H9 (cell line): ENCODE measurements around the gene CLCNKA. TPM values are rescaled to one million over a fixed set of nuclear protein-coding genes. Genes with fewer than 3 reads are reported as not detected.

Source experiments
- DNase-seq: peaks from one replicate; pipeline ENCODE4 v3.0.0-alpha.2; 2017
- H2AFZ ChIP-seq: one replicate; pipeline ENCODE4 v1.6.1; 2013; ENCODE audit warnings: mild to moderate bottlenecking, low read length, control low read depth, moderate library complexity
- H2AK5ac ChIP-seq: 2 replicates; pipeline ENCODE4 v1.6.1; 2013; ENCODE audit warnings: low read length, control low read depth, mixed read lengths; ENCODE audit not compliant: insufficient read length
- H2BK120ac ChIP-seq: one replicate; pipeline ENCODE4 v1.6.1; 2013; ENCODE audit warnings: low read depth, mild to moderate bottlenecking, low read length, control low read depth, inconsistent platforms; ENCODE audit not compliant: poor library complexity, severe bottlenecking
- H2BK12ac ChIP-seq: 2 replicates; pipeline ENCODE4 v1.6.1; 2013; ENCODE audit warnings: low read length, control low read depth, mixed read lengths, low read depth; ENCODE audit not compliant: insufficient read length
- H2BK15ac ChIP-seq: 2 replicates; pipeline ENCODE4 v1.6.1; 2013; ENCODE audit warnings: low read depth, low read length, control low read depth
- H2BK20ac ChIP-seq: one replicate; pipeline ENCODE4 v1.6.1; 2013; ENCODE audit warnings: low read depth, mild to moderate bottlenecking, low read length, control low read depth, inconsistent platforms; ENCODE audit not compliant: poor library complexity, severe bottlenecking
- H2BK5ac ChIP-seq: 2 replicates; pipeline ENCODE4 v1.6.1; 2013; ENCODE audit warnings: low read length, control low read depth, mixed read lengths; ENCODE audit not compliant: insufficient read length
- H3K14ac ChIP-seq: 2 replicates; pipeline ENCODE4 v1.6.1; 2013; ENCODE audit warnings: low read length, control low read depth; ENCODE audit not compliant: insufficient read depth
- H3K18ac ChIP-seq: 2 replicates; pipeline ENCODE4 v1.6.1; 2013; ENCODE audit warnings: low read depth, mild to moderate bottlenecking, mixed read lengths, low read length, control low read depth; ENCODE audit not compliant: insufficient read length
- H3K23ac ChIP-seq: 2 replicates; pipeline ENCODE4 v1.6.1; 2013; ENCODE audit warnings: low read length, control low read depth, mixed read lengths, low read depth; ENCODE audit not compliant: insufficient read length
- H3K23me2 ChIP-seq: 2 replicates; pipeline ENCODE4 v1.6.1; 2013; ENCODE audit warnings: low read depth, mild to moderate bottlenecking, mixed read lengths, low read length, control low read depth; ENCODE audit not compliant: insufficient read length, poor library complexity, severe bottlenecking
- H3K27ac ChIP-seq: 2 replicates; pipeline ENCODE4 v1.5.1; 2013; ENCODE audit warnings: low read length, control low read depth, mixed read lengths, low read depth; ENCODE audit not compliant: insufficient read length
- H3K27me3 ChIP-seq: 2 replicates; pipeline ENCODE4 v1.6.1; 2013; ENCODE audit warnings: low read length, control low read depth, inconsistent platforms; ENCODE audit not compliant: insufficient read depth
- H3K4ac ChIP-seq: 2 replicates; pipeline ENCODE4 v1.6.1; 2013; ENCODE audit warnings: low read depth, mild to moderate bottlenecking, control low read depth, inconsistent platforms, low read length, moderate library complexity
- H3K4me1 ChIP-seq: 2 replicates; pipeline ENCODE4 v1.6.1; 2013; ENCODE audit warnings: low read length, control low read depth, inconsistent platforms; ENCODE audit not compliant: insufficient read depth
- H3K4me2 ChIP-seq: 2 replicates; pipeline ENCODE4 v1.6.1; 2013; ENCODE audit warnings: low read length, control low read depth, mixed read lengths; ENCODE audit not compliant: insufficient read length, insufficient read depth
- H3K56ac ChIP-seq: 2 replicates; pipeline ENCODE4 v1.6.1; 2013; ENCODE audit warnings: low read depth, mild to moderate bottlenecking, mixed read lengths, low read length, control low read depth; ENCODE audit not compliant: insufficient read length
- H3K79me1 ChIP-seq: 2 replicates; pipeline ENCODE4 v1.6.1; 2013; ENCODE audit warnings: low read depth, mild to moderate bottlenecking, moderate library complexity, low read length, control low read depth, inconsistent platforms; ENCODE audit not compliant: insufficient read depth, poor library complexity, severe bottlenecking
- H3K79me2 ChIP-seq: 2 replicates; pipeline ENCODE4 v1.6.1; 2013; ENCODE audit warnings: low read length, control low read depth, inconsistent platforms; ENCODE audit not compliant: insufficient read depth
- H3K9ac ChIP-seq: 2 replicates; pipeline ENCODE4 v1.6.1; 2013; ENCODE audit warnings: low read length, control low read depth, mixed read lengths; ENCODE audit not compliant: insufficient read length; ENCODE audit errors: extremely low read depth
- H3K9me3 ChIP-seq: one replicate; pipeline ENCODE4 v1.6.1; 2013; ENCODE audit warnings: low read depth, low read length, inconsistent platforms; ENCODE audit not compliant: control insufficient read depth
- H3T11ph ChIP-seq: one replicate; pipeline ENCODE4 v1.6.1; 2013; ENCODE audit warnings: mild to moderate bottlenecking, low read length, control low read depth, inconsistent platforms
- H4K20me1 ChIP-seq: one replicate; pipeline ENCODE4 v1.6.1; 2013; ENCODE audit not compliant: control insufficient read depth, insufficient read length, insufficient read depth
- H4K5ac ChIP-seq: 2 replicates; pipeline ENCODE4 v1.6.1; 2013; ENCODE audit warnings: low read depth, mild to moderate bottlenecking, mixed read lengths, low read length, control low read depth; ENCODE audit not compliant: insufficient read length
- H4K8ac ChIP-seq: replicated peaks from 2 replicates; pipeline ENCODE4 v1.6.1; 2013; ENCODE audit warnings: low read length, control low read depth, mixed read lengths, low read depth; ENCODE audit not compliant: insufficient read length
- H4K91ac ChIP-seq: 2 replicates; pipeline ENCODE4 v1.6.1; 2013; ENCODE audit warnings: low read depth, mild to moderate bottlenecking, moderate library complexity, mixed read lengths, low read length, control low read depth; ENCODE audit not compliant: insufficient read length
- H3K27ac Mint-ChIP-seq, 3 experiments: 2 replicates in 2 of 3; 3 replicates in 1 of 3; pipeline ENCODE4 v1.8.0; 2020 to 2021; ENCODE audit warnings: mixed read lengths in 3 of 3, mild to moderate bottlenecking in 1 of 3, moderate library complexity in 1 of 3
- H3K27me3 Mint-ChIP-seq: 2 replicates; pipeline ENCODE4 v1.8.0; 2021; ENCODE audit warnings: low read depth, mild to moderate bottlenecking, moderate library complexity, mixed read lengths
- H3K36me3 Mint-ChIP-seq, 3 experiments: 2 replicates in 2 of 3; 3 replicates in 1 of 3; pipeline ENCODE4 v1.8.0; 2020 to 2021; ENCODE audit warnings: low read depth in 3 of 3, mixed read lengths in 3 of 3; ENCODE audit not compliant: insufficient read depth in 1 of 3
- H3K4me1 Mint-ChIP-seq, 2 experiments: 2 replicates each; pipeline ENCODE4 v1.8.0; 2020; ENCODE audit warnings: mixed read lengths in 2 of 2
- H3K4me3 Mint-ChIP-seq, 2 experiments: 2 replicates in 1 of 2; 3 replicates in 1 of 2; pipeline ENCODE4 v1.8.0; 2020 to 2021; ENCODE audit warnings: mild to moderate bottlenecking in 2 of 2, mixed read lengths in 2 of 2, moderate library complexity in 1 of 2
- H3K9me3 Mint-ChIP-seq, 2 experiments: 2 replicates in 1 of 2; 3 replicates in 1 of 2; pipeline ENCODE4 v1.8.0; 2020; ENCODE audit warnings: mild to moderate bottlenecking in 2 of 2, mixed read lengths in 2 of 2, moderate library complexity in 1 of 2
- CTCF ChIP-seq: fragments of 200-600 bp; sonication (generic); conservative IDR thresholded peaks from 3 replicates; pipeline ENCODE4 v1.8.0; 2021; ENCODE audit warnings: antibody characterized with exemption, mild to moderate bottlenecking
- WGBS: extraction: QIAGEN DNeasy Blood & Tissue Kit; methylation state at CpG from one replicate; pipeline ENCODE4 v1.1.7; 2013; ENCODE audit warnings: missing lambda C conversion rate, low lambda C conversion rate, mixed read lengths; ENCODE audit not compliant: insufficient read length; ENCODE audit errors: extremely low coverage; 5-methylcytosine and 5-hydroxymethylcytosine counted together
- total RNA-seq: library from RNA; stranded (reverse); gene quantifications from 2 replicates; pipeline ENCODE4 v1.2.1, GENCODE V29; 2021

Gene CLCNKA
- total RNA-seq, 1 experiment from 2014 or later = 0.98 TPM

GRCh38 chr1:15985611-15986297 is 36.1 kb upstream of the CLCNKA start:
- H3K18ac ChIP-seq = no peak overlapping the region
- Mint-ChIP-seq H3K36me3 (no peaks in the 10 kb centered on the region), H3K4me3 (no peak overlapping the region), H3K27me3 (peaks cover 34% of the 10 kb centered on the region), H3K9me3 (peaks cover 0 to 6% of the 10 kb centered on the region in 2 experiments; a peak in 1 of 5 replicates), H3K27ac (no peak overlapping the region), H3K4me1 (no peaks in the 10 kb centered on the region)
- H2BK15ac ChIP-seq = no peak overlapping the region
- H4K5ac ChIP-seq = no peak overlapping the region
- no peak overlapping the region for H4K8ac ChIP-seq
- H3K23me2 ChIP-seq = no peaks in the 10 kb centered on the region
- TF ChIP-seq CTCF = no peak
- H3K79me2 ChIP-seq = no peaks in the 10 kb centered on the region
- no peak overlapping the region for H3K27ac ChIP-seq
- no peaks in the 10 kb centered on the region for H3K4me1 ChIP-seq
- no peak overlapping the region for H2BK5ac ChIP-seq
- no peak overlapping the region for H4K91ac ChIP-seq
- no peaks in the 10 kb centered on the region for H3K9me3 ChIP-seq
- no peak overlapping the region for H3K9ac ChIP-seq
- no CpG with 5 or more reads among the region's 5 CpGs for WGBS
- no peak overlapping the region for H2AFZ ChIP-seq
- no peak overlapping the region for H3K23ac ChIP-seq
- H3K79me1 ChIP-seq = no peaks in the 10 kb centered on the region
- no peak overlapping the region for H2AK5ac ChIP-seq
- H3T11ph ChIP-seq = no peak overlapping the region
- no peak overlapping the region for H3K56ac ChIP-seq
- no peak overlapping the region for H3K4ac ChIP-seq
- H3K4me2 ChIP-seq = no peak overlapping the region
- no peak overlapping the region for H3K14ac ChIP-seq
- H2BK12ac ChIP-seq = no peak overlapping the region
- no peak for DNase-seq
- no peaks in the 10 kb centered on the region for H4K20me1 ChIP-seq
- no peak overlapping the region for H2BK120ac ChIP-seq
- no peaks in the 10 kb centered on the region for H3K27me3 ChIP-seq
- no peak overlapping the region for H2BK20ac ChIP-seq
